Stimulated activated CD4-positive, alpha-beta T cell treated with anti-CD3 and anti-CD28 coated beads, Interleukin-12 subunit alpha, Interleukin-12 subunit beta, amount 100 ng/mL, for 48 hours (primary cell): Measurements from ENCODE around the gene CCNY.
A peak's percentile ranks its signal among the peaks of the same experiment; 100 is the strongest.
"Not testable (repeated sequence)": the region's sequence is repeated elsewhere in the genome, so short reads cannot be mapped to it uniquely, and the experiment has no call there.

Experiments
- DNase-seq, 3 donors: peaks; one replicate each; pipeline ENCODE4 v3.0.0-alpha.2; 2020; ENCODE audit warnings: low read depth in 2 of 3, low spot score in 1 of 3

Gene CCNY

GRCh38 chr10:35400595-35401268, 64.4 kb downstream of the CCNY start:
- no peak for DNase-seq

- DNase-seq = not testable (repeated sequence)
These were observed 67.2 kb downstream of the CCNY start for GRCh38 chr10:35403491-35403890.

- DNase-seq = not testable (repeated sequence)
These were observed 67.8 kb downstream of the CCNY start for GRCh38 chr10:35404077-35404476.

- not testable (repeated sequence) for DNase-seq
These were observed 69.8 kb downstream of the CCNY start for GRCh38 chr10:35406003-35406630.

GRCh38 chr10:35407696-35408095, 71.4 kb downstream of the CCNY start:
- not testable (repeated sequence) for DNase-seq

DNA sequence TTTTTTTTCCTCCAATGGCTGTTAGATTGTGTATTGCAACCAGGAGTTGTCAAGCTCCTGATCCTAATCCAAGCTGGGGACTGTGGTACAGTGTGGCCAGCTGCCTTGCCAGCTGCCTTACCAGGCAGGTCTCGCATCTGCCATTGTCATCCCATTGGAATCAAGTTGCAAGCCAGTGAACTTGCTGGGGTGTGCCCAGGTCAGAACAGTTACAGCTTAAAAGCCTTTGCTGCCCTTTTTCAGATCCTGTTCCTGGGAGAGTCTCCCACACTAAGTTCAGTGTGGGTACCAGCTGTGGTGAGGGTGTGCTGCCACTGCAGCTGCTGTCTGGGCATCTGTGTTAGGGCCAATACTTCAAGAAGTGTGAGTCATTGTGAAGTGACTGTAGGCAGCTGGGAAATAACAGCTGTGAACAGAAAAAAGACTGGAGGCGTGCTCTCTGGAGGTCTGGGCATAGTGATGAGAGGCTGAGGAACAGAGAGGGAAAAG, 72.8 kb downstream of the CCNY start:
- no peak for DNase-seq

DNA sequence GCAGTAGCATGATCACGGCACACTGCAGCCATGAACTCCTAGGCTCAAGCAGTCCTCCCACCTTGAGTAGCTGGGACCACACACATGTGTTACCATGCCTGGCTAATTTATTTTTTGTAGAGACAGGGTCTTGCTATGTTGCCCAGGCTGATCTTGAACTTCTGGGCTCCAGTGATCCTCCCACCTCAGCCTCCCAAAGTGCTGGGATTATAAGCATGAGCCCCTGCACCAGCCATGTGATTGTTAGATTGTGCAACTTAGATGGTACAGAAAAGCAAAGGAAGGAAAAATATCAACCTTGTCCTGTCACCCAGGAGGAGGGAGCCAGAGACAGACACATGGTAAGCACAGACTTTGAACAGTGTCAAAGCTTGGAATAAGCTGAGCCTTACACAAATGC, 73.5 kb downstream of the CCNY start:
- no peak for DNase-seq

DNA sequence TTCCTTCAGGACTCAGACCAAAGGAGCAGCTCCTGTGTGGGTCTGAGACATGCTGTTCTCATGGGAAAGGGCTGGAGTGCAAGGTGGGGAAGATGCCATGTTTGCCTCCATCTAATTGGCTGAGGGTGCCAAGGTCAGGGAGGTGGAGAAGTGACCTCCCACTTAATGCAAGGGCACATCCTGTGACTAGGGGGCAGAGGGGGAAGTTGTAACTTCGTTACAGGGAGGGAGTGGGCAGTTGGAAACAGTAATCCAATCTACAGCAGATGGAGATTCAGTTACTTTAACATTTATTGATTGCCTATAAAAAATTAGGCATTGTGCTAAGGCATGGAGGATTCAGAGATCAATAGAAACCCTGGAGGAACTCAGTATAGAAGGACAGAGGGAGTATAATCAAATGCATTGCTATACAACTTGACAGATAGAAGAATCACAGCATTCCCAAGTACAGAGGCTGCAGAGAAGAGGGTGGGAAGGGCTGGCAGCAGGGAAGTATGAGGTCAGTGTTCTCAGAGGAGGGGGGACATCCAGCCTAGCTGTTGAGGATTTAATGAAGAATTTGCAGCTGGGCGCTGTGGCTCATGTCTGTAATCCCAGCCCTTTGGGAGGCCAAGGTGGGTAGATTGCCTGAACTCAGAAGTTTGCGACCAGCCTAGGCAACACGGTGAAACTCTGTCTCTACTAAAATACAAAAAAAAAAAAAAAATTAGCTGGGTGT, 75.9 kb downstream of the CCNY start:
- no peak for DNase-seq

DNA sequence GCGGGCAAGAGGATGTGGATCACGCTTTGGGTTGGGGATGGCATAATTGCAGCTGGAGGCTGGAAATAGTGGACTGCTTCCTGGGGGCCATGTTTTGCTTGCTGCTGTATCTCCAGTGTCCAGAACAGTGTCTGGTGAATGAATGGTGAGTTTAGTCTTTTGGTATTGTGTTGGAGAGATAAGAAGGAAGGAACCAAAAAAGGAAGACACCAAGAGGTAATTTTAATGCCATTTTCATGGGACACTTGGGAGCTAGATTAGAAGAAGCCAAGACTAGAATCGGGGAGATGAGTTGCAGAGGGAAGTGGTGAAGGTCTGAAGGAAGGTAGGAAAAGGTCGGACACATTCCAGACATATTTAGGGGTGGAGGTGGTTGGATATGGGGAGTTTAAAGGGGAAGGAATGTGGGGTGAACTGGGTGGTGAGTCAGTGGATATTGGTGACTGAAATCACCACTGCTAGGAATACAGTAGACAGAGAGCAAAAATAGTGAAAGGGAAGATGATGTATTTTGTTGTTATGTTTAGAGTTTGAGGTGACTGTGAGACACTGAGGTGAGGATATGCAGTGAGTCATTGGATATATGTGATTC, 76.7 kb downstream of the CCNY start:
- DNase-seq = no peak

DNA sequence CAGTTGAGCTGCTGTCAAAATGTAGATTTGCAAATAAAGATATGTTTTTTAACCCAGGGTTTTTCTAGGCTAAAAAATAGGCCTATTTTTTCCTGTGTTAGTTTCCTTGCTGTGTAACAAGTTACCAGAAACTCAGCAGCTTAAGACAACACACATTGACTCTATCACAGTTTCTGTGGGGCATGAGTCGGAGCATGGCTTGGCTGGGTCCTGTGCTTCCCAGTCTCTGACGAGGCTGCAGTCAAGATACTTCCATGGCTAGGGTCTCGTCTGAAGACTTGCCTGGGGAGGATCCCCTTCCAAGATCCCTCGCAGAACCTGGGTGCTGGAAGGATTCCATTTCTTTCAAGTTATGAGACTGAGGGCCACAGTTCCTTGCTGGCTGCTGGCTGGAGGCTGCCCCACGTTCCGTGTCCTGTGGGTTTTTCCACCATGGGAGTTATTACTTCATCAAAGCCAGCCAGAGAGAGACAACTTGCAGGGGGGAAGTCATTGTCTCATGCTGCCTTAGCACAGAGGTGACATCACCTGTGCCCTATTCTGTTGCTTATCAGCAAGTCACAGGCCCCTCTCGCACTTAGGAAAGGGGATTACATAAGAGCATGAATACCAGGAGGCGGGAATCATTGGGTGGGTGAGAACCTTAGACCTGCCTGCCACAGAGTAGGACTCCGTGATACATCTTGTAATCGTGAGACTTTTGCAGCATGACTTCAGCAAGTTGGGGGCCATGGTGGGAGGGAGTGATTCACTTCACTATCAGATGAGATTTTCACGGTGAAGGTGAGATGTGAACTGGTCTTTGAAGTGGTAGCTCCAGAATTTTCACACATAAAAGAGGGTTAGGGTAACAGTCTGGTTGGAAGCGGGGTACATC, 77.9 kb downstream of the CCNY start:
- peak in 1 of 3 donors; percentile 19 for DNase-seq

- no peak for DNase-seq
These were observed 79.2 kb downstream of the CCNY start for GRCh38 chr10:35415505-35415904.

- DNase-seq = no peak
These were observed 80.5 kb downstream of the CCNY start for GRCh38 chr10:35416619-35417312.

DNA sequence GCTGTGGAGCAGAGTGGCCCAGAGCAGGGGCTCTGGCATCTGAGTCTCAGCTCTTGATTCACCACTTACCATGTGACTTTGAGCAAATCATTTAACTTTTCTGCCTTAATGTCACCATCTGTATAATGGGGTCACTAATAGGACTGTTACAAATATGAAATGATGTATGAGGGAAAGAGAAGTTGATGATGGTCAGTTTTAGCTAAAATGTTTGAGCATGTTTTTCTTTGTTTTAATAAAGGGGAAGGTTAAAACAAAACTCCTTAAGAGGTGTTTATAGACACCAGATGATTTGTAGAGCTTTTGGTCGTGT, 81.0 kb downstream of the CCNY start:
- DNase-seq = no peak

GRCh38 chr10:35417795-35418194, 81.5 kb downstream of the CCNY start:
- DNase-seq = no peak

- not testable (repeated sequence) for DNase-seq
These were observed 82.3 kb downstream of the CCNY start for GRCh38 chr10:35418580-35418979.

DNA sequence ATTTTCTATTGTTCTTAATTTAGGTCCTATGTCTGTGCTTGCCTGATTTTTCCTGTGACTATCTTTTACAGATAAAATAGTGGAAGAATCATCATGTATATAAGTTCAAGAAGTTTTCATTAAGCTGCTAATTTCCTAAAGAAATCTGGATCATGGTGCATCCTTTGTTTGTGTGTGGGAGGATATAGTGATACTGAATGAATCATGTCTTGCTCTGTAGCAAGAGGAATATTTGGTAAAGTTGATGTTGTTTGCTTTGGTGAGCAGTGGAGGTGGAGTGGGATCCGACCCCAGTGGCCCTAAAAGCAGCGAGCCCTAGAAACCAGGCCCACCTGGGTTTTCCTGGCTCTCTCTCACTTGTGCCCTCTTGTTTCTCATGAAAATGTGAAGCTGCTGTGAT, 83.7 kb downstream of the CCNY start:
- DNase-seq = no peak

DNA sequence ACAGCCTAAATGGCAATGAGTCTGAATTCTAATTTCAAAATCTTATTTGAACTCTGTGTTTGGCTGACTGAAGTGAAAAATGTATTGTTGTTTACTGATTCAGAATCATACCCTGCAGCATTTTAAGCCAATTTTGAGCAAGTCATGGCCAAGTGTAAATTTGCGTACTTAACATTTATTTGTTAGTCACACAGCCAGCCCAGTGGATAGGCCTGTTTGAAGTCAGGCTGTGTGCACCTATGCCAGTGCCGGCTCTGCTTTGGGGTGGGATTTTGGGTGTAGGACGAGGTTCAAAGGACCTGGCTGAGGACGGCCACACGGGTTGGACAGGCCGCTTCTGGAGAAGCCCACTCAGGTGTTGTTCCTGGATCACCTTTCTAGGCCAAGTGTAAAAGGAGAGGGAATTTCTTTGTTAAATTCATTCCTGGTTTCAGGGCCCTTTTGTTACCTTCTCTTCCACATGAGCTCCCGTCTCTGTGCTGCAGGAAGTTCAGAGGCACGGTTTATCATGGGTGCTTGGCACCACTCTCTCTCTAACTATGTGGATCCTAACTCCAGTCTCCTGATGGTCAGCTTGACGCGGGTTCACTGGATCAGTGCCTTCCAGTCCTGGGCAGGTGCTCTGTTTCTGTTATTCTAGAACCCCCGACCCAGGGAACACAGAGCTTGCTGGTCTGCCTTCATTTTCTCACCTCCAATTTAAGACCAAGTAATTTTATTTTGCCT, 84.7 kb downstream of the CCNY start:
- DNase-seq = no peak

- DNase-seq = no peak
These were observed 85.4 kb downstream of the CCNY start for GRCh38 chr10:35421553-35422178.

DNA sequence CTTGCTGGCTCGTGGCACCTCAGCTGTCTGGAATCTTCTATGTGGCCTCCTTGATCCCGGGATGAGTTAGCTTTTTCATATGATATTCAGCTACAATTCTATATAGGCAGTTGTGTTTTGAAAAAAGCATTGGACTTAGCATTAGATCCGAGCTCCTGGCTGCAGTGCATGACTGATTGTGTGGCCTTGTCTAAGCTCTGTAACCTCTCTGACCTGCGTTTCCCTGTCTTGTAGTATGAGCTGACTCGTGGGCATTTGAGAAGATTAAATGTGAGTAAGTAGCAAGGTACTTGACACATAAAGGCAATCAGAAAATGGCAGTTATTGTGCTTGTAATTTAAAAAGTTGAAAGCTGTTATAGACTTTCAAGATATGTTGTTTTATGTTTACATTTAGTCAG, 85.9 kb downstream of the CCNY start:
- no peak for DNase-seq
